AG09309 (cell line): ENCODE data around the gene ACOX2.

Experiments
- DNase-seq: peaks from one replicate; pipeline ENCODE4 v3.0.0-alpha.2; 2010; ENCODE audit warnings: low read depth
- H3K4me3 ChIP-seq: 2 replicates; pipeline ENCODE4 v1.5.1; 2011; ENCODE audit warnings: mild to moderate bottlenecking, low read depth, low read length, moderate library complexity; ENCODE audit not compliant: control insufficient read depth
- CTCF ChIP-seq: IDR thresholded peaks from 2 replicates; pipeline ENCODE4 v1.5.1; 2011; ENCODE audit warnings: mild to moderate bottlenecking, low read depth, low read length, inconsistent platforms; ENCODE audit not compliant: insufficient read depth, control insufficient read depth; ENCODE audit errors: missing control alignments

Gene ACOX2

GRCh38 chr3:58553003-58553402 is 16.0 kb upstream of the ACOX2 start:
- no peak for TF ChIP-seq CTCF
- no peak overlapping the region for H3K4me3 ChIP-seq
- no peak for DNase-seq

GRCh38 chr3:58551636-58552180 is 14.7 kb upstream of the ACOX2 start:
- no peak overlapping the region for H3K4me3 ChIP-seq
- TF ChIP-seq CTCF, result no peak
- no peak for DNase-seq

GRCh38 chr3:58544541-58544940 is 7.6 kb upstream of the ACOX2 start:
- DNase-seq, result no peak
- no peak for TF ChIP-seq CTCF
- no peak overlapping the region for H3K4me3 ChIP-seq

- DNase-seq, result no peak
- TF ChIP-seq CTCF, result no peak
- no peak overlapping the region for H3K4me3 ChIP-seq
These were observed 3.3 kb upstream of the ACOX2 start for GRCh38 chr3:58540176-58540858.

- TF ChIP-seq CTCF, result no peak
- DNase-seq, result no peak
- no peak overlapping the region for H3K4me3 ChIP-seq
These were observed 2.6 kb upstream of the ACOX2 start for GRCh38 chr3:58539626-58540025.

- no peak for DNase-seq
- TF ChIP-seq CTCF, result no peak
- no peak overlapping the region for H3K4me3 ChIP-seq
These were observed 667 bp upstream of the ACOX2 start for GRCh38 chr3:58537412-58538301.
